ENCODE measurements around the gene MFNG. TPM values are rescaled to one million over a fixed set of nuclear protein-coding genes. Genes with fewer than 3 reads are reported as not detected.

The MFNG gene
- total RNA-seq, 4 donors from 2014 or later = 11.7 to 24.9 (median 19.4) TPM

DNA sequence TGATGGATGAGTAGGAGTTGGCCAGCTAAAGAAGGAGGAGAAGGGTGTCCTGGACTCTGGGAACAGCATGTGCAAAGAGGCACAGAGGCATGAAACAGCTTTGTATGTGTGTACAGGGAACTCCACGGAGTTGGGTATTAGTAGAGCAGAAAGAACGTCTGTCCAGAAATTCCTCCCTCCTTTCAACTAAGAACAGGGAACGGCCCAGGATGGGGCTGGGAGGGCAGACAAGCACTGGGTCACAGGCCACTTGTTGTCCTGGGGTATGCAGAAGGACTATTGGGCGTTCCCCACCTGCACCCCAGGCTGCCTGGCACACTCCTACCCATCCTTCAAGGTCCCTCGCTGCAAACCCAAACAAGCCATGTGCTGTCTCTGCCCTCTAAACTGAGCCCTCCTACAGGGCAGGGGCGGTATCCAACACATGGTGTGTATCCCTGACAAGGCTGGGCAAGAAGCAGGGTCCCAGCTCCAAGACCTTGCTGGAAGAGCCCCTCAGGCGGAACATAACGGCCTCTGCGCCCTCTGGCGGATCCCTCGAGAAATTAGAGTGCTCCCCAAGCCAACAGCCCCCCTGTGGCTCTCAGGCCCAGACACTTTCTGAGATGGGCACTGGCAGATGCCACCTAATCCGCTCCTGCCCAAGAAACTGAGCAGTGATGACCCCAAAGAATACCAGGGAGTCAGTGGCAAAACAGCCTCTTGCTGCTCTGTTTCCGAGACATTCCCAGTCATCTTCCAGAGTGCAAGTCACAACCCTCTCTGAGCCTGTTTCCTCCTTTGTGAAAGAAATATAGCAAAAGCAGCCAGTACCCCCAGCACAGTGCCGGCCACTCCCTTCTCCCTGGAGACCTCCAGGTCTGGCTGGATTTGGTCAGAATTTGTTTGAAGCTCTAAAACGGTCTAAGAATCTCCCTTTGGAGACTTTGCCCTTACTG, 57.3 kb downstream of the MFNG start:
- no peak for DNase-seq (ENCODE audit: low spot score in 2 of 2)
- 29 to 33% methylated on average over 13 to 15 of the region's 15 CpGs for WGBS, 2 donors
- H3K4me3 ChIP-seq = no peak overlapping the region
- peaks cover 3 to 97% of the 10 kb centered on the region in 2 donors for H3K27me3 ChIP-seq
- peaks cover 0 to 8% (median 0%) of the 10 kb centered on the region in 4 donors for H3K9me3 ChIP-seq
- TF ChIP-seq POLR2A (IDR thresholded peaks at IDR 0.05) = no peak
- TF ChIP-seq, protein P1, sequence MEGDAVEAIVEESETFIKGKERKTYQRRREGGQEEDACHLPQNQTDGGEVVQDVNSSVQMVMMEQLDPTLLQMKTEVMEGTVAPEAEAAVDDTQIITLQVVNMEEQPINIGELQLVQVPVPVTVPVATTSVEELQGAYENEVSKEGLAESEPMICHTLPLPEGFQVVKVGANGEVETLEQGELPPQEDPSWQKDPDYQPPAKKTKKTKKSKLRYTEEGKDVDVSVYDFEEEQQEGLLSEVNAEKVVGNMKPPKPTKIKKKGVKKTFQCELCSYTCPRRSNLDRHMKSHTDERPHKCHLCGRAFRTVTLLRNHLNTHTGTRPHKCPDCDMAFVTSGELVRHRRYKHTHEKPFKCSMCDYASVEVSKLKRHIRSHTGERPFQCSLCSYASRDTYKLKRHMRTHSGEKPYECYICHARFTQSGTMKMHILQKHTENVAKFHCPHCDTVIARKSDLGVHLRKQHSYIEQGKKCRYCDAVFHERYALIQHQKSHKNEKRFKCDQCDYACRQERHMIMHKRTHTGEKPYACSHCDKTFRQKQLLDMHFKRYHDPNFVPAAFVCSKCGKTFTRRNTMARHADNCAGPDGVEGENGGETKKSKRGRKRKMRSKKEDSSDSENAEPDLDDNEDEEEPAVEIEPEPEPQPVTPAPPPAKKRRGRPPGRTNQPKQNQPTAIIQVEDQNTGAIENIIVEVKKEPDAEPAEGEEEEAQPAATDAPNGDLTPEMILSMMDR (IDR thresholded peaks at IDR 0.05) = peak; percentile 30 to 74 (median 52)
- H3K27ac ChIP-seq = no peak overlapping the region
- no peaks in the 10 kb centered on the region for H3K36me3 ChIP-seq
- peaks cover 0 to 26% (median 6%) of the 10 kb centered on the region in 4 donors for H3K4me1 ChIP-seq

DNA sequence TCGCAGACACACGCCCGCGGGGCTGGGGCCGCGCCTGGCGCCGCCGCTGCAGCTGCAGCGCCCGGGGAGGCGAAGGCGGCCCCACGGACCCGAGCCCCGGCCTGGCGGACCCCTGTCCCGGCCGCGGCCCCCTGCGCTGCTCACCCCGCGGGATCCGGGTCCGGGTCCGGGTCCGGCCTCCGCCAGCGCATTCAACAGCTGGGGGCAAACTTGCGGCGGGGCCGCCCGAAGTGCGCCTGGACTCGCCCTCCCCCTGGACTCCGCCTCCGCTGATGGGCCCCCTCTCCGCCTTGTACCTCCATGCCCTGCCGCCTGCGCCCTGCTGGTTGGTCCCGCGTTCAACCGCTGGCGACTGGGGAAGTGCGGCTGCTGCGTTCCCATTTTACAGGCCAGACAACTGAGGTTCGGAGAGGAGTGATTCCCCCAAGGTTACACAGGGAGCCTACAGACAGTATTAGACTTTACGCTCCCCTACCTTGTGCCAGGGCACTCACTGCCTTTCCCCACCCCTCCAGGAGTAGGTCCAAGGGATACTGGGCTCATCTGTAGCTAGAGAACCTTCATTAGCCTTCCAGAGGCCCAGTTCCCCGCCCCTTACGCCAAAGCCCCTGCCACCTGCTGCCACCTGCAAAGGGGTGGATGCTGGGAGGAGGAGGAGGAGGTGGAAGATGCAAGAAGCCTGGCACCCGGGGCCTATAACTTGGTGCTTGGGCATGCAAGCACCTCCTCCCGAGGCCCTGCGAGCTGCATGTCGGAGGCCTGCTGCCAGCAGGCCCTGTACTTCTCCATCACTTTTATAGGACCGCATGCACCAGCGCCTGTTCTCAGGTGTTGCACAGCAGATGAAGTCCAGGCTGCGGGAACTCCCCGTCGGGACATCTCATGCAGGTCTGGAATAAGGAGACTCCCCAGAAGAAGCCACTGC, 58.2 kb downstream of the MFNG start:
- peak overlapping the region in 2 of 4 donors; percentile 25 to 56 for H3K4me3 ChIP-seq
- H3K27ac ChIP-seq = no peak overlapping the region
- peaks cover 0 to 8% (median 0%) of the 10 kb centered on the region in 4 donors for H3K9me3 ChIP-seq
- WGBS, 2 donors = 22 to 27% methylated on average over 33 to 46 of the region's 59 CpGs
- DNase-seq (ENCODE audit: low spot score in 2 of 2) = no peak
- peaks cover 3 to 96% of the 10 kb centered on the region in 2 donors for H3K27me3 ChIP-seq
- peaks cover 0 to 26% (median 5%) of the 10 kb centered on the region in 4 donors for H3K4me1 ChIP-seq
- no peaks in the 10 kb centered on the region for H3K36me3 ChIP-seq
- TF ChIP-seq EP300 (IDR thresholded peaks at IDR 0.05) (no peak), POLR2A (IDR thresholded peaks at IDR 0.05) (no peak)
- TF ChIP-seq, protein P1 (IDR thresholded peaks at IDR 0.05) = no peak

DNA sequence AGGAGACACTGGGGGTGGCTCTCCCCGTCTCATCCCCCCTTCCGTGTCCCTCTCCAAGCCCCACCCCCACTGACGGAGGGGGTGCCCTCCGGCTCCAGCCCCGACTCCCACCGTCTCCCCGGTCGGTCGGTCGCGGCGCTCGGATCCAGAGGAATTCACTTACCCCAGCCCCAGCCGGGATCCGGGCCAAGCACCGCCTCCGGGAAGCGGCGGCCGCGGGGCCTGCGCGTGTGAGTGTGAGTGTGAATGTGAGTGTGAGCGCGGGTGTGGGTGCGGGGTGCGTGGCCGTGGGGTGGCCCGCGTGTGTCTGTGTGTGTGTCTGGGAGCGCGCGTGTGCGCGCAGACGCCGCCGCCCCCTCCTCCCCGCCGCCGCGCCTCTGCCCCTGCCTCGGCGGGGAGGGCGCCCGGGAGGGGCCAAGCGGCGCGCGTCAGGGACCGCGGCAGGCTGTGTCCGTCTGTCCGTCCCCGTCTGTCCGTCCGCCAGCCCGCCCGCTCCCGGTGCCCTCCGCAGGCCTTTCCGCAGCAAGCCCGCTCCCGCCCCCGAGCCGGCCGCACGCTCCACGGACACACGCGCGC, 59.0 kb downstream of the MFNG start, which contains the start of gene ELFN2:
ELFN2 (minus strand) TSS at position 345 of the 576 bp plus-strand sequence. CDS start 51,945 bp downstream, outside the sequence.
- H3K27me3 ChIP-seq = peaks cover 3 to 92% of the 10 kb centered on the region in 2 donors
- H3K36me3 ChIP-seq = no peaks in the 10 kb centered on the region
- peak within 1 kb of the TSS in 3 of 4 donors; percentile 25 to 56 (median 31) for H3K4me3 ChIP-seq
- 0% methylated on average over 12 to 14 of the region's 72 CpGs for WGBS, 2 donors
- H3K27ac ChIP-seq = no peak within 1 kb of the TSS
- DNase-seq (ENCODE audit: low spot score in 2 of 2) = no peak
- TF ChIP-seq, protein P1 (IDR thresholded peaks at IDR 0.05) = no peak
- TF ChIP-seq EP300 (IDR thresholded peaks at IDR 0.05) (no peak), POLR2A (IDR thresholded peaks at IDR 0.05) (no peak)
- peaks cover 0 to 26% (median 5%) of the 10 kb centered on the region in 4 donors for H3K4me1 ChIP-seq
- H3K9me3 ChIP-seq = peaks cover 0 to 3% (median 0%) of the 10 kb centered on the region in 4 donors

DNA sequence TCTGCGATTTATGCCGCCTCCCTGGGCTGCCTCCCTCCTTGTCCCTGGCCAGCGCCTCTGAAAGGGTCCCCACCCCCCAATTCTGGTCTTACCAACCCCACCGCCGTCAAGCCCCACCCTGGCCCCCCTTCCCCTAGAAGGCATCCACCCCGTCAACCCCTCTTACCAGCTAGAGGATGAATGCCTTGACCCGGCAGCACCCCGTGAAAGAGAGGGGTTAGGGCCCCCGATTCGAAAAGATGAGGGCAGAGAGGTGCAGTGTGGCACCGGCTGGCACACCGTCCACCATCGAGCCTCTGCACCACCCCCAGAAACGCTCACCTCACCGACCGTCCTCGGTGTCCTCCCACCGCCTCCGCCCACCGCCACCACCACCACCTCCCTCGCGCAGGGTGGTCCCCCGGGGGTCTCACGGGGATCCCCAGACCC, 59.5 kb downstream of the MFNG start:
- TF ChIP-seq EP300 (IDR thresholded peaks at IDR 0.05) = no peak
- WGBS, 2 donors = 0 to 1% methylated on average over 3 to 24 of the region's 24 CpGs
- H3K4me1 ChIP-seq = peaks cover 0 to 26% (median 5%) of the 10 kb centered on the region in 4 donors
- no peaks in the 10 kb centered on the region for H3K36me3 ChIP-seq
- no peaks in the 10 kb centered on the region for H3K9me3 ChIP-seq
- H3K27me3 ChIP-seq = peaks cover 3 to 89% of the 10 kb centered on the region in 2 donors
- DNase-seq (ENCODE audit: low spot score in 2 of 2) = no peak
- no peak overlapping the region for H3K27ac ChIP-seq
- peak overlapping the region in 3 of 4 donors; percentile 25 to 56 (median 31) for H3K4me3 ChIP-seq
